Lower leg skin (tissue), 3 donors: ENCODE data around the gene SLC22A16.

ENCODE experiments used
- CTCF ChIP-seq, 3 donors: fragments of 450-650 bp; IDR thresholded peaks; one replicate each; pipeline ENCODE4 v1.5.1; 2016; ENCODE audit warnings: antibody characterized with exemption in 3 of 3, mild to moderate bottlenecking in 3 of 3, moderate library complexity in 2 of 3
- POLR2A ChIP-seq, 2 donors: fragments of 450-650 bp; IDR thresholded peaks; one replicate each; pipeline ENCODE4 v1.6.1; 2016 to 2017; ENCODE audit warnings: antibody characterized with exemption in 2 of 2, mild to moderate bottlenecking in 1 of 2, moderate library complexity in 1 of 2

- TF ChIP-seq POLR2A (IDR thresholded peaks at IDR 0.05) (no peak), CTCF (IDR thresholded peaks at IDR 0.05) (no peak)
These were observed 86.6 kb downstream of the SLC22A16 start for GRCh38 chr6:110389689-110390382.
